HG02973 (cell line): Measurements from ENCODE around the gene CRY1.
"Not testable (repeated sequence)": the region's sequence is repeated elsewhere in the genome, so short reads cannot be mapped to it uniquely, and the experiment has no call there.

Source experiments
- ATAC-seq: cut with Tn5 transposase; IDR thresholded peaks from one replicate; pipeline ENCODE4 v1.9.1; 2021; ENCODE audit warnings: moderate library complexity; ENCODE audit not compliant: unreplicated experiment

CRY1 gene

GRCh38 chr12:107066691-107067090 lies 26.7 kb downstream of the CRY1 start:
- ATAC-seq = no peak

- ATAC-seq = no peak
These were observed 28.7 kb downstream of the CRY1 start for GRCh38 chr12:107064687-107065086.

GRCh38 chr12:107064243-107064642 lies 29.1 kb downstream of the CRY1 start:
- no peak for ATAC-seq

- no peak for ATAC-seq
These were observed 35.2 kb downstream of the CRY1 start for GRCh38 chr12:107058190-107058589.

DNA sequence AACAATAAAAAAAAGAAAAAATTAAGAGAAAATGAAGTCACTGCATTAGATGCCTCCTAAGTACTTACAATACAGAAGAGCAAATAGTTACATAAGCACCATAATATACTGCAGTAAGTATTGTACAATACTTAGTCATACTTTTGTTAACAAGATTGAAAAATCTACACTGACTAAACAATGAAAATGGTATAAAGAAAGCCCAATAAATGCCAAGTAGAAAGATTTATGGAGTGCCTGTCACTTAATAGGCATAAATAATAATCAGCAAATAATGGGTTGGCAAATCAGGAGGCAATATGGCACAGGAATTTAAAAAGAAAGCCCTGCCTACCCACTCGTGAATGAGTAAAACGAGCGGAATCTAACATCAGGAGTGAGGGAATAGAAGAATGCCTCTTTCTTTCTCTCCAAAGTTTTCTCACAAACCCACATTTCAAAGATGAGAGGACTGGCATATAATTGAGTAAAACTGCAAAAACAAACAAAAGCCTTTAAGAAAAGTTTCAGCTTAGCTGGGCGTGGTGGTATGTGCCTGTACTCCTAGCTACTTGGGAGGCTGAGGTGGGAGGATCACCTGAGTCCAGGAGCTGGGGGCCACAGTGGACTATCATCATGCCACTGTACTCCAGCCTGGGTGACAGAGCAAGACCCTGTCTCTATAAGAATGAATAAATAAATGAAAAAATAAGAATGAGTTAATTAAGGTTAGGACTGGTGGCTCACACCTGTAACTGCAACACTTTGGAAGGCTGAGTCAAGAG lies 36.1 kb downstream of the CRY1 start:
- ATAC-seq = no peak

- no peak for ATAC-seq
These were observed 39.6 kb downstream of the CRY1 start for GRCh38 chr12:107053709-107054108.

DNA sequence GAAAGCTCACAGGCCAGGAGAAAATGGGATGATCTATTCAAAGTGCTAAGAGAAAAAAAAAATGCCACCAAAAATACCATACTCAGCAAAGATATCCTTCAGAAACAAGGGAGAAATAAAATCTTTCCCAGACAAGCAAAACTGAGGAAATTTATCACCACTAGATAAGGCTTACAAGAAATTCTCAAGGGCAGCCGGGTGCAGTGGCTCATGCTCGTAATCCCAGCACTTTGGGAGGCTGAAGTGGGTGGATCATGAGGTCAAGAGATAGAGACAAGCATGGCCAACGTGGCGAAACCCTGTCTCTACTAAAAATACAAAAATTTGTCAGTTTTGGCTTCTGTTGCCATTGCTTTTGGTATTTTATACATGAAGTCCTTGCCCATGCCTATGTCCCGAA lies 48.2 kb downstream of the CRY1 start:
- no peak for ATAC-seq

- no peak for ATAC-seq
These were observed 50.5 kb downstream of the CRY1 start for GRCh38 chr12:107042801-107043200.

DNA sequence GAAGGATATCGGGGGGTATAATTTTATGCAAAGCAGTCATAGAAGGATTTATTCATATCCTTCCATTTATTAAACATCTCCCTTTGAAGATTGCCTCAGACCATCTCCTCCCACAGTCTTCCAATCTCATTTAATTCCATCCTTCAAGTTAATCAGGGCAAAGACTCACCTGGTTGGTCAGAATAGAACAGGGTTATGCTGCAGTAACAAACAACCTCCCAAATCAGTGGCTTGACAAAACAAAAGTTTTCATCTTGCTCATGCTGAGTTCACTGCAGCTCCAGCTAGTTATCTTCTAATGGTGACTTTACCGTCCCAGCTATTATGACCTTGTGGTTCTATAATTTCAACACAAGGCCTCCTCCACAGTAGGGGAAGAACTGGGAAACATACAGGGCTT lies 57.6 kb downstream of the CRY1 start:
- no peak for ATAC-seq

DNA sequence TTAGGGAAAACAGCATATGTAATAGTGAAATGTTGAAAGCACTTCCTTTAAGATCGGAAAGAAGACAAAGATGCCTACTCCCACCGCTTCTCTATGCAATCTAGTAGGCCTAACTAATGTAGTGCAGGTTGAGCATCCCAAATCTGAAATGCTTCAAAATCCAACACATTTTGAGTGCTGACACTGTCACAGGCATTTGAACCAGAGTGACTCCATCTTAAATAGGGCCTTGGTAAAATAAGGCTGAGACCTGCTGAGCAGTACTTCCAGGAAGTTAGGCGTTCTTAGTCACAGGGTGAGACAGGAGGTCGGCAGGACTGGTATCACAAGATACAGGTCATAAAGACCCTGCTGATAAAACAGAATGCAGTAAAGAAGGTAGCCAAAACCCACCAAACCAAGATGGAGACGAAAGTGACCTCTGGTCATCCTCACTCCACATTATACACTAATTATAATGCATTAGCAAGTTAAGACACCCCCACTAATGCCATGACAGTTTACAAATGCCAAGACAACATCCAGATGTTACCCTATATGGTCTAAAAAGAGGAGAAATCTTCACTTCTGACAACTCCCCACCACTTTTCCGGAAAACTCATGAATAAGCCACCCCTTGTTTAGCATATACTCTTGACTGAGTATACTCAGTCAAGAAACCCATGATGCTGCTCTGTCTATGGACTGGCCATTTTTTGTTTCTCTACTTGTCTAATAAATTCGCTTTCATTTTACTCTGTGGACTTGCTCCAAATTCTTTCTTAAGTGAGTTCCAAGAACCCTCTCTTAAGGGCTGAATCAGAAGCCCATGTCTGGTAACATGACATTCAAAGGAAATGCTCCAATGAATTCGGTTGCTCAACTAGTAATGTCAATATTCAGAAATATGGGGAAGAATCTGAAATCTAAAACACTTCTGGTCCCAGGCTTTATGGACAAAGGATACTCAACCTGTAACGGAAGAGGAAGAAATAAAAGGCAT lies 59.3 kb downstream of the CRY1 start:
- no peak for ATAC-seq

- ATAC-seq = no peak
These were observed 61.1 kb downstream of the CRY1 start for GRCh38 chr12:107032266-107032665.

DNA sequence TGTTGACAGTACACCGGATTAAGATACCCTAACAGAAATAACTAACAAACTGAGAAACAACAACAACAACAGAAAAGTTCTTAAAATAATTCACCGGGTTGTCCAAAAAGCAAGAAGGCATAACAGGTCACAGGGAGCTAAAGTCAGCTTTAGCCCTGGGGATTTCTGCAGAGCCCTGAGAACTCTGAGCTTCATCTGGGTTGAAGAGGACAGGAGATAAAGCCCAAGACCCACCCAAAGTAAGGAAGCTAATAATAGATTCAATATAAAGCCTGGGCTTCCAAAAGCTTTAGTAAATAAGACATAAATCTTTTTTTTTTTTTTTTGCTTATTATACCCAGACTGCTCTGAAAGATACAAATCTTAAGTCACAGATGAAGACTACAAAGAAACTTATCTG lies 62.3 kb downstream of the CRY1 start:
- ATAC-seq = no peak

DNA sequence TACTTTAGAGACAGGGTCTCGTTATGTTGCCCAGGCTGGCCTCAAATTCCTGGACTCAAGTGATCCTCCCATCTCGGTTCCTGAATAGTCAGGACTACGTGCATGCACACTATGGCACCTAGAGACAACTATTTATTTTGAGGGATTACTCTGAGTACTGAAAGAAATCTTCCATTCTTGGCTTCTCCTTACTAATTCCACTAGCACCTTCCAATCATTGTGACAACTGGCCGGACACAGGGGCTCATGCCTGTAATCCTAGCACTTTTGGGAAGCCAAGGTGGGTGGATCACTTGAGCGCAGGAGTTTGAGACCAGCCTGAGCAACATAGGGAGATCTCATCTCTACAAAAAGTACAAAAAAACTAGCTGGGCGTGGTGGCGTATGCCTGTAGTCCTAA lies 64.3 kb downstream of the CRY1 start:
- ATAC-seq = no peak

DNA sequence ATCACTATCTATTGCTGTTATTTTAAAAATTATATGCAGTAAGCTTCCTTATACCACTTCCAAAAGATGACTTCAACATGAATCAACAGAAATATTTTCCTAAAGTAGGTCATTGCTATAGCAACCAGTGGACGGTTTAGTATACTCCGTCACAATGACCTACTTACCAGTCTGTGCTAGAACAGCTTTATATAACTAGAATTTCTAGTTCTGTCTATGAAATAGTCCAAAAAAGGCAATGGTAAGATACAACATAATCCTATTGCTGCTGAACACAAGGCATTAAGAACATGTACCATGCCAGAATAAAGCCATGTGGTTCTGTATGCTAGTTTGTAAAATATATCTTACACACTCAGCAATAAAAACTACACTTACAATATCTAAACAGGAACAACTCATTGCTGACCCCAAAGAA lies 65.7 kb downstream of the CRY1 start:
- no peak for ATAC-seq

- no peak for ATAC-seq
These were observed 66.3 kb downstream of the CRY1 start for GRCh38 chr12:107026806-107027635.

DNA sequence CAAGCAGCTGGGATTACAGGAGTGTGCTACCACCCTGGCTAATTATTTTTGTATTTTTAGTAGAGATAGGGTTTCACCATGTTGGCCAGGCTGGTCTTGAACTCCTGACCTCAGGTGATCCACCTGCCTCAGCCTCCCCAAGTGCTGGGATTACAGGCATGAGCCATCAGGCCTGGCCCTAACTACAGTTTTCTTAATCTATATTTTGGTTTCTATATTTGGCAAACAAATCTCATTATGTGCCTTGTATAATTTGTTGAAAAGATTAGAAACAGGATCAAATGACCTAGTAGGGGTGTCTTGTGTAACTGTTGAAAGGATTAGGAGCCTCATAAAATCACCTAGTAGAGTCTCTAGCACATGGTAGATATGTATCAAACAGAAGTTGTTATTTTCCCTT lies 67.0 kb downstream of the CRY1 start:
- not testable (repeated sequence) for ATAC-seq

DNA sequence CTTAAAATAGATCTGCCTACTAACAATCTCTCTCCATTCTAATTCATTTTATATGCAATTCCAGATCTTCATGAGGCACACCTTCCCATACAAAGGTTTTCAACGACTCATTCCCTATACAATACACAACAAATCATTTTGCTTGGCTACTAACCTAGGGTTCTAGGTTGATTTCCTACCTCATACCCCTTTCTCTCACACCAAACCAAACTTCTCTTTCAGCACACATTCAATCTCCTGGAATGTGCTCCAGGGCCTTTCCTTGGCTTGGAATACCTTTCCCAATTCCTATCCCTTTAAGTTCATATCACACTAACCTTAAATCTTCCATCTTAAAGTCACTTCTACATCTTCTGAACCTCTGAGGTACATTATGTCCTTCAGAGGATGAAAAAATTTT lies 67.7 kb downstream of the CRY1 start:
- no peak for ATAC-seq

DNA sequence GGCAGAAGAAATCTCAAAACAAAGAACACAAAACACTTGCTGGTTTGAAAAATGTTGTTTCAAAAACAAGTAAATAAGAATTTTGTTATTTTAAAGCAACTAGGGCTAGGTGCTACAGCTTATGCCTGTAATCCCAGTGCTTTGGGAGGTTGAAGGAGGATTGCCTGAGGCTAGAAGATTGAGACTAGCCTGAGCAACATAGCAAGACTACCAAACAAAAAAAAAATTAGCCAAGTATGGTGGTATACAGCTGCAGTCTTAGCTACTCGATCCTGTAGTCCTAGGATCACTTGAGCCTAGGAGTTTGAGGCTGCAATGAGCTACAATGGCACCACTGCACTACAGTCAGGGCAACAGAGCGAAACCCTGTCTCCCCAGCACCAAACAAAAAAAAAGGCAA lies 73.8 kb downstream of the CRY1 start:
- ATAC-seq = no peak

DNA sequence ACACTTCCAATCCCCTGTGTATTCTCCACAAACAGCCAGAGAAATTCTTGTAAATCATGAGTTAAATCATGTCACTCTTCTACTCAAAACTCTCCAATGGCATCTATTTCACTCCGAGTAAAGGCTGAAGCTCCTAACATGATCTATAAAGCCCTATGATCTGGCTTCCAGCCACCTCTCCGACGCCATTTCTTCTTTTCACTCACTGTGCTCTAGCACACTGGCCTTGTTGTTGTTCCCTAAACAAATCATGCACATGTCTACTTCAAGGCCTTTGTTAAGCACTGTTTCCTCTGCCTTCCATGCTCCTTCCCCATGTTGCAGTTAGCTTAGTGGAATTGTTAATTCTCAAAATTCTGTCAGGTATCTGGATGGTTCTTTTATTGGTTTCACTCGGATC lies 76.3 kb downstream of the CRY1 start:
- no peak for ATAC-seq

DNA sequence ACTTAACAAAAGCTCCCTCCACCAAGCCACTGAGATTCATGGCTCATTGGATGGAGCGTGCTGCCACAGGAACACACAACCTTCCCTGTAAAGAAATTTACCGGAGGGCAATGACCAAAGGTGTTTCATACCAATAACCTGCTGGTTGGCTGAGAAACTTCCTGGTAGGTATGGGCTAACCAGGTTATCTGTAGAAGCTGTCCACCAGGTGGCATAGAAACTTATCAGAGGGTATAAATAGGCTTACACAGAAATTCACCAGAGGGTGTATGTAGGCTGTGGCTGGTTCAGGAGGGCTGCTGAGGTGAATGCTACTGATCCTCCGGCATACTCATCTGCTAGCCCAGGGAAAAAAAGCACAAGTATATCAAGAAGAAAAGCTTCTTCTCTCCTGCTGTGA lies 79.3 kb downstream of the CRY1 start:
- no peak for ATAC-seq

DNA sequence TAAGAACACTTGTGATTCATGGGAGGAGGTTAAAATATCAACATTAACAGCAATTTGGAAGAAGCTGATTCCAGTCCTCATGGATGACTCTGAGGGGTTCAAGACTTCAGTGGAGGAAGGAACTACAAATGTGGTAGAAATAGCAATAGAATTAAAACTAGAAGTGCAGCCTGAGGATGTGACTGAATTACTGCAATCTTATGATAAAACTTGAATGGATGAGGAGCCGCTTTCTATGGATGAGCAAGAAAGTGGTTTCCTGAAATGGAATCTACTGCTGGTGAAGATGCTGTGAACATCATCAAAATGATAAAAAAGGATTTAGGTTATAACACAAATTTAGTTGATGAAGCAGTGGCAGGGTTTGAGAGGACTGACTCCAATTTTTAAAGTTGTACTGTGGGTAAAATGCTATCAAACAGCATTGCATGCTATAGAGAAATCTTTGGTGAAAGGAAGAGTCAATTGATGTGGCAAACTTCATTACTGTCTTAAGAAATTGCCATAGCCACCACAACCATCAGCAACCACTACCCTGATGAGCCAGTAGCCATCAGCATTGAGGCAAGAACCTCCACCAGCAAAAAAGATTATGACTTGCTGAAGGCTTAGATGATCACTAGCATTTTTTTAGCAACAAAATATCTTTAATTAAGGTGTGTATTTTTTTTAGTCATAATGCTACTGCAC lies 80.5 kb downstream of the CRY1 start:
- no peak for ATAC-seq
